Heart left ventricle (tissue), 16 donors: Measurements from ENCODE around the gene WDR13. TPM values are rescaled to one million over a fixed set of nuclear protein-coding genes. Genes with fewer than 3 reads are reported as not detected.
"Not testable (repeated sequence)": the region's sequence is repeated elsewhere in the genome, so short reads cannot be mapped to it uniquely, and the experiment has no call there.

Experiments
- ATAC-seq, 4 donors: fragments of 200-7000 bp; cut with Tn5 transposase; one replicate each; pipeline ENCODE4 v1.9.1; 2020 to 2022; ENCODE audit warnings: moderate library complexity in 4 of 4, mild to moderate bottlenecking in 3 of 4, moderate number of reproducible peaks in 1 of 4
- DNase-seq, 5 donors: peaks; one replicate each; pipeline ENCODE4 v3.0.0-alpha.2; 2020
- H3K27ac ChIP-seq, 12 donors: fragments of 200-600 bp; sonication (generic) in 4 of 12; one replicate each; pipeline versions ENCODE4 v1.5.0 to v1.8.0; 2016 to 2022; ENCODE audit warnings: mild to moderate bottlenecking in 2 of 12
- H3K27me3 ChIP-seq, 9 donors: fragments of 200-600 bp; sonication (generic) in 2 of 9; one replicate each; pipeline versions ENCODE4 v1.5.1 to v1.8.0; 2016 to 2022; ENCODE audit warnings: mild to moderate bottlenecking in 3 of 9
- H3K36me3 ChIP-seq, 9 donors: fragments of 200-600 bp; sonication (generic) in 2 of 9; one replicate each; pipeline versions ENCODE4 v1.5.0 to v1.8.0; 2018 to 2022; ENCODE audit warnings: mild to moderate bottlenecking in 2 of 9
- H3K4me1 ChIP-seq, 12 donors: fragments of 200-600 bp; sonication (generic) in 4 of 12; one replicate each; pipeline versions ENCODE4 v1.5.0 to v1.8.0; 2016 to 2022; ENCODE audit warnings: mild to moderate bottlenecking in 3 of 12
- H3K4me3 ChIP-seq, 12 donors: fragments of 200-600 bp; sonication (generic) in 4 of 12; one replicate each; pipeline versions ENCODE4 v1.5.0 to v1.8.0; 2017 to 2022; ENCODE audit warnings: mild to moderate bottlenecking in 9 of 12, moderate library complexity in 4 of 12
- H3K9me3 ChIP-seq, 12 donors: fragments of 200-600 bp; sonication (generic) in 4 of 12; one replicate each; pipeline versions ENCODE4 v1.5.0 to v1.8.0; 2016 to 2022; ENCODE audit warnings: mild to moderate bottlenecking in 1 of 12
- CTCF ChIP-seq, 12 donors: fragments of 200-600 bp; sonication (generic) in 4 of 12; IDR thresholded peaks; one replicate each; pipeline versions ENCODE4 v1.5.0 to v1.8.0; 2018 to 2022; ENCODE audit warnings: antibody characterized with exemption in 12 of 12, mild to moderate bottlenecking in 5 of 12
- POLR2A ChIP-seq, 2 donors: fragments of 450-650 bp; IDR thresholded peaks; one replicate each; pipeline ENCODE4 v1.6.1; 2017; ENCODE audit warnings: antibody characterized with exemption in 2 of 2, mild to moderate bottlenecking in 2 of 2, moderate library complexity in 2 of 2
- WGBS, 4 donors: extraction: QIAGEN DNeasy Blood & Tissue Kit in 2 of 4; methylation state at CpG; one replicate each; pipeline versions ENCODE4 v1.1.5 to v1.1.7; 2013 to 2018; 5-methylcytosine and 5-hydroxymethylcytosine counted together
- intact Hi-C, 10 donors: fragments of 100-400 bp; cut with DNase I; formaldehyde crosslinking; loops; one replicate each; pipeline versions ENCODE4 v1.11.1 to v1.14.2; 2022
- polyA plus RNA-seq, 2 donors: library from polyadenylated mRNA; stranded (reverse); fragments of 200-250 nt; gene quantifications; one replicate each; pipeline ENCODE4 v1.2.3, GENCODE V29; 2013
- total RNA-seq, 9 donors: library from RNA; depleted of rRNA in 2 of 9; stranded (reverse); fragments of >200 nt in 2 of 9; fragmentation: NEBNext Ultra II Directional in 3 of 9; extraction: Animal tissue kit (Norgen Biotek cat#: 25700) in 3 of 9; gene quantifications; one replicate each; pipeline versions ENCODE4 v1.1.0 to v1.2.4, GENCODE V29; 2016 to 2023
- donor health status: ischemic (EF 13 %, LVEDD 7.1; RV severe dilation, severe dysfunction).
- donor health status: healthy with polysubstance abuse.
- donor health status: DM: no; HTN: yes; CAD: no.
- donor health status: DM: no; HTN: no; CAD: no.
- donor health status: ischemic (EF 25% LVEDD 6.9; RV normal size, moderate dysfunction).
- donor health status: ischemic (EF 25% LVEDD 5.7; RV mildly dilated, moderate dysfunction).
- donor health status: healthy.
- donor health status: DM: yes; HTN: yes; CAD: no.
- donor health status: ischemic (EF 35%, LVEDD 5.7; RV mildly dilated, moderate dysfunction).
- donor health status: nonischemic (EF 11% LVEDD 7.7; RV severe dilation, severe dysfunction).
- donor health status: DM: yes; HTN: yes; CAD: no.
- donor health status: PGD.
- donor health status: ischemic (EF 29% LVEDD 5.4; RV normal size, mild dysfunction).
- donor health status: nonischemic (EF 23%, LVEDD 6.1; RV moderate dilation, normal function).

WDR13 gene
- total and polyA plus RNA-seq, 11 donors = 123 to 281 (median 198) TPM

GRCh38 chrX:48649102-48649501, 51.8 kb downstream of the WDR13 start:
- Histone ChIP-seq H3K4me1 (peaks cover 0 to 4% (median 0%) of the 10 kb centered on the region in 12 donors), H3K27ac (no peak overlapping the region), H3K36me3 (no peaks in the 10 kb centered on the region), H3K27me3 (peaks cover 0 to 8% (median 0%) of the 10 kb centered on the region in 9 donors), H3K9me3 (no peaks in the 10 kb centered on the region), H3K4me3 (no peak overlapping the region)
- TF ChIP-seq POLR2A (IDR thresholded peaks at IDR 0.05) = no peak
- no peak for TF ChIP-seq CTCF (IDR thresholded peaks at IDR 0.05)
- 73 to 90% (median 85%) methylated on average over 3 of the region's 3 CpGs for WGBS, 4 donors
- ATAC-seq (no peak), DNase-seq (no peak)
- intact Hi-C loops = loop anchor here in 1 of 10 donors (10.0 kb wide), 1 partner anchor 156 kb away; the partner anchor contains the start of gene HDAC6

GRCh38 chrX:48652055-48652579, 54.8 kb downstream of the WDR13 start:
- not testable (repeated sequence) for H3K27ac ChIP-seq
- 60 to 68% (median 67%) methylated on average over 5 of the region's 5 CpGs for WGBS, 4 donors

GRCh38 chrX:48654746-48655145, 57.5 kb downstream of the WDR13 start:
- DNase-seq, H3K4me1 ChIP-seq, H3K4me3 ChIP-seq, ATAC-seq, H3K9me3 ChIP-seq, H3K36me3 ChIP-seq, H3K27ac ChIP-seq, H3K27me3 ChIP-seq: not testable (repeated sequence)
- intact Hi-C loops = loop anchor here in 1 of 10 donors (10.0 kb wide), 1 partner anchor 270 kb away; no protein-coding TSS in a partner anchor
- 59 to 72% (median 63%) methylated on average over 19 of the region's 19 CpGs for WGBS, 4 donors

More at GRCh38 chrX:48652055-48652579, 54.8 kb downstream of the WDR13 start:
- ATAC-seq, H3K4me3 ChIP-seq, DNase-seq, H3K9me3 ChIP-seq, H3K27me3 ChIP-seq, H3K36me3 ChIP-seq, H3K4me1 ChIP-seq: not testable (repeated sequence)
- intact Hi-C loops = loop anchor here in 1 of 10 donors (10.0 kb wide), 1 partner anchor 273 kb away; no protein-coding TSS in a partner anchor

Other genes with a start within 250 kb of the WDR13 start
- not detected for gene SSX3, start 240.8 kb upstream of the WDR13 start, total RNA-seq
- gene SSX3, start 240.8 kb upstream of the WDR13 start, polyA plus RNA-seq = not detected
- not detected for gene SSX4, start 214.0 kb upstream of the WDR13 start, total RNA-seq
- not detected for gene SSX4, start 214.0 kb upstream of the WDR13 start, polyA plus RNA-seq
- not detected for gene SSX4B, start 185.5 kb upstream of the WDR13 start, total RNA-seq
- gene SSX4B, start 185.5 kb upstream of the WDR13 start, polyA plus RNA-seq = not detected
- 1 to 10 TPM in 8 of 9 donors, under 1 TPM in 1; 0.52 to 6.1 (median 1.7) TPM for gene SLC38A5, start 127.2 kb upstream of the WDR13 start, total RNA-seq
- gene SLC38A5, start 127.2 kb upstream of the WDR13 start, polyA plus RNA-seq = 10 to 100 TPM in 1 of 2 donors, 1 to 10 TPM in 1; 2.0 to 22.3 TPM
- gene FTSJ1, start 121.3 kb upstream of the WDR13 start, total RNA-seq = 10 to 100 TPM; 13.6 to 34.3 (median 18.1) TPM
- 10 to 100 TPM; 15.2 to 62.4 TPM for gene FTSJ1, start 121.3 kb upstream of the WDR13 start, polyA plus RNA-seq
- gene PORCN, start 88.5 kb upstream of the WDR13 start, total RNA-seq = 10 to 100 TPM in 8 of 9 donors, 1 to 10 TPM in 1; 9.6 to 35.7 (median 17.3) TPM
- gene PORCN, start 88.5 kb upstream of the WDR13 start, polyA plus RNA-seq = 10 to 100 TPM; 10.5 to 37.3 TPM
- gene EBP, start 75.7 kb upstream of the WDR13 start, total RNA-seq = 10 to 100 TPM; 37.1 to 72.5 (median 55.3) TPM
- 100 to 1,000 TPM in 1 of 2 donors, 10 to 100 TPM in 1; 93.8 to 118 TPM for gene EBP, start 75.7 kb upstream of the WDR13 start, polyA plus RNA-seq
- 10 to 100 TPM; 13.4 to 21.6 (median 16.8) TPM for gene TBC1D25, start 57.8 kb upstream of the WDR13 start, total RNA-seq
- gene TBC1D25, start 57.8 kb upstream of the WDR13 start, polyA plus RNA-seq = 10 to 100 TPM in 1 of 2 donors, 1 to 10 TPM in 1; 5.2 to 23.7 TPM
- gene RBM3, start 23.0 kb upstream of the WDR13 start, total RNA-seq = 100 to 1,000 TPM in 5 of 9 donors, 10 to 100 TPM in 4; 34.5 to 172 (median 111) TPM
- 100 to 1,000 TPM in 1 of 2 donors, 10 to 100 TPM in 1; 56.5 to 187 TPM for gene RBM3, start 23.0 kb upstream of the WDR13 start, polyA plus RNA-seq
- gene WAS, start 86.3 kb downstream of the WDR13 start, total RNA-seq = 10 to 100 TPM in 1 of 9 donors, 1 to 10 TPM in 8; 1.1 to 26.8 (median 3.0) TPM
- 1 to 10 TPM; 1.5 to 1.8 TPM for gene WAS, start 86.3 kb downstream of the WDR13 start, polyA plus RNA-seq
- 1 to 10 TPM; 2.4 to 6.7 (median 3.6) TPM for gene SUV39H1, start 99.2 kb downstream of the WDR13 start, total RNA-seq
- gene SUV39H1, start 99.2 kb downstream of the WDR13 start, polyA plus RNA-seq = 1 to 10 TPM; 1.9 to 4.7 TPM
- gene GLOD5, start 164.3 kb downstream of the WDR13 start, total RNA-seq = not detected
- not detected for gene GLOD5, start 164.3 kb downstream of the WDR13 start, polyA plus RNA-seq
- gene GATA1, start 189.1 kb downstream of the WDR13 start, total RNA-seq = under 1 TPM in 1 of 9 donors, not detected in 8; 0.16 TPM
- not detected for gene GATA1, start 189.1 kb downstream of the WDR13 start, polyA plus RNA-seq
- 10 to 100 TPM; 27.7 to 48.6 (median 36.9) TPM for gene HDAC6, start 204.6 kb downstream of the WDR13 start, total RNA-seq
- 10 to 100 TPM; 30.3 to 44.4 TPM for gene HDAC6, start 204.6 kb downstream of the WDR13 start, polyA plus RNA-seq
- not detected for gene ERAS, start 229.0 kb downstream of the WDR13 start, total RNA-seq
- gene ERAS, start 229.0 kb downstream of the WDR13 start, polyA plus RNA-seq = not detected
- gene PCSK1N, start 238.1 kb downstream of the WDR13 start, total RNA-seq = 1 to 10 TPM in 2 of 9 donors, under 1 TPM in 1, not detected in 6; 0.67 to 3.9 (median 1.1) TPM
- not detected for gene PCSK1N, start 238.1 kb downstream of the WDR13 start, polyA plus RNA-seq